HCT116 (cell line): ENCODE data around the gene G6PC3.

Source experiments
- CEBPB ChIP-seq: IDR thresholded peaks from 2 replicates; pipeline ENCODE4 v1.6.1; 2012; ENCODE audit warnings: low read depth
- EZH2 ChIP-seq: fragments of 200-600 bp; sonication (generic); IDR thresholded peaks from 2 replicates; pipeline ENCODE4 v1.6.1; 2017; ENCODE audit warnings: antibody characterized with exemption, mixed run types
- POLR2A ChIP-seq: IDR thresholded peaks from 2 replicates; pipeline ENCODE4 v1.7.0; 2011; ENCODE audit warnings: borderline replicate concordance; ENCODE audit not compliant: insufficient read depth, insufficient read length; ENCODE audit errors: extremely low read depth
- RAD21 ChIP-seq: IDR thresholded peaks from 2 replicates; pipeline ENCODE4 v1.6.1; 2012; ENCODE audit warnings: low read depth, mild to moderate bottlenecking
- YY1 ChIP-seq: IDR thresholded peaks from 2 replicates; pipeline ENCODE4 v1.6.1; 2011; ENCODE audit warnings: low read length, low read depth, moderate library complexity, mild to moderate bottlenecking; ENCODE audit not compliant: insufficient replicate concordance; ENCODE audit errors: extremely low read depth
- ZNF274 ChIP-seq: fragments of 200-500 bp; sonication (Bioruptor generic); IDR thresholded peaks from 2 replicates; pipeline ENCODE4 v1.6.1; 2014; ENCODE audit warnings: mild to moderate bottlenecking, low read depth, low read length, inconsistent platforms
- TF ChIP-seq, protein P1 (sequence below), 3 experiments: fragments of 200-600 bp in 1 of 3; sonication (generic) in 1 of 3; IDR thresholded peaks in 2 of 3; conservative IDR thresholded peaks in 1 of 3; 2 replicates each; pipeline ENCODE4 v1.5.1; 2012 to 2017; ENCODE audit warnings: low read depth in 2 of 3, low read length in 2 of 3, antibody characterized with exemption in 1 of 3, borderline replicate concordance in 1 of 3, control low read depth in 1 of 3, mild to moderate bottlenecking in 1 of 3, mixed read lengths in 1 of 3, mixed run types in 1 of 3, moderate library complexity in 1 of 3; ENCODE audit not compliant: insufficient read depth in 1 of 3
- TF ChIP-seq, protein P2 (sequence below): IDR thresholded peaks from 2 replicates; pipeline ENCODE4 v1.6.1; 2012

- TF ChIP-seq, protein P1, sequence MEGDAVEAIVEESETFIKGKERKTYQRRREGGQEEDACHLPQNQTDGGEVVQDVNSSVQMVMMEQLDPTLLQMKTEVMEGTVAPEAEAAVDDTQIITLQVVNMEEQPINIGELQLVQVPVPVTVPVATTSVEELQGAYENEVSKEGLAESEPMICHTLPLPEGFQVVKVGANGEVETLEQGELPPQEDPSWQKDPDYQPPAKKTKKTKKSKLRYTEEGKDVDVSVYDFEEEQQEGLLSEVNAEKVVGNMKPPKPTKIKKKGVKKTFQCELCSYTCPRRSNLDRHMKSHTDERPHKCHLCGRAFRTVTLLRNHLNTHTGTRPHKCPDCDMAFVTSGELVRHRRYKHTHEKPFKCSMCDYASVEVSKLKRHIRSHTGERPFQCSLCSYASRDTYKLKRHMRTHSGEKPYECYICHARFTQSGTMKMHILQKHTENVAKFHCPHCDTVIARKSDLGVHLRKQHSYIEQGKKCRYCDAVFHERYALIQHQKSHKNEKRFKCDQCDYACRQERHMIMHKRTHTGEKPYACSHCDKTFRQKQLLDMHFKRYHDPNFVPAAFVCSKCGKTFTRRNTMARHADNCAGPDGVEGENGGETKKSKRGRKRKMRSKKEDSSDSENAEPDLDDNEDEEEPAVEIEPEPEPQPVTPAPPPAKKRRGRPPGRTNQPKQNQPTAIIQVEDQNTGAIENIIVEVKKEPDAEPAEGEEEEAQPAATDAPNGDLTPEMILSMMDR (IDR thresholded peaks at IDR 0.05 in 2 of 3, conservative IDR thresholded peaks at IDR 0.05 in 1 of 3; ENCODE audit: borderline replicate concordance in 1 of 3, insufficient read depth in 1 of 3, low read depth in 2 of 3, low read length in 2 of 3), result no peak
- TF ChIP-seq EZH2, result no peak
- TF ChIP-seq POLR2A, result no peak
- TF ChIP-seq ZNF274, result no peak
- TF ChIP-seq CEBPB, result no peak
- TF ChIP-seq, protein P2, sequence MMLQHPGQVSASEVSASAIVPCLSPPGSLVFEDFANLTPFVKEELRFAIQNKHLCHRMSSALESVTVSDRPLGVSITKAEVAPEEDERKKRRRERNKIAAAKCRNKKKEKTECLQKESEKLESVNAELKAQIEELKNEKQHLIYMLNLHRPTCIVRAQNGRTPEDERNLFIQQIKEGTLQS, result no peak
- no peak for TF ChIP-seq RAD21
- no peak for TF ChIP-seq YY1
Measured at GRCh38 chr17:44121997-44122815, 51.7 kb downstream of the G6PC3 start.
